ENCODE results near the gene ZC3HAV1L. TPM values are rescaled to one million over a fixed set of nuclear protein-coding genes. Genes with fewer than 3 reads are reported as not detected.

ZC3HAV1L gene
- total RNA-seq, 3 donors from 2014 or later, result 12.5 to 24.9 (median 19.3) TPM

- no peak for TF ChIP-seq CTCF (IDR thresholded peaks at IDR 0.05)
- TF ChIP-seq POLR2A (IDR thresholded peaks at IDR 0.05), result no peak
- no peak for TF ChIP-seq POLR2AphosphoS5 (IDR thresholded peaks at IDR 0.05)
- H3K27ac ChIP-seq, result no peak overlapping the region
- H3K4me1 ChIP-seq, result no peaks in the 10 kb centered on the region
- intact Hi-C loops (cut with DNase I; ENCODE audit: low total_unique reads), result no loop called here
- no peaks in the 10 kb centered on the region for H3K27me3 ChIP-seq
- H3K4me3 ChIP-seq, result no peak overlapping the region
- DNase-seq (ENCODE audit: low spot score in 2 of 2), result no peak
- no peaks in the 10 kb centered on the region for H3K9me3 ChIP-seq
- H3K36me3 ChIP-seq, result no peaks in the 10 kb centered on the region
Measured at GRCh38 chr7:139054101-139054500, 18.3 kb upstream of the ZC3HAV1L start.

- no peak for DNase-seq (ENCODE audit: low spot score in 2 of 2)
- H3K27me3 ChIP-seq, result no peaks in the 10 kb centered on the region
- H3K4me1 ChIP-seq, result no peaks in the 10 kb centered on the region
- TF ChIP-seq CTCF (IDR thresholded peaks at IDR 0.05) (no peak), POLR2A (IDR thresholded peaks at IDR 0.05) (no peak), POLR2AphosphoS5 (IDR thresholded peaks at IDR 0.05) (no peak)
- H3K36me3 ChIP-seq, result no peaks in the 10 kb centered on the region
- no peaks in the 10 kb centered on the region for H3K9me3 ChIP-seq
- no peak overlapping the region for H3K27ac ChIP-seq
- no peak overlapping the region for H3K4me3 ChIP-seq
- intact Hi-C loops (cut with DNase I; ENCODE audit: low total_unique reads), result no loop called here
Measured at GRCh38 chr7:139051655-139052054, 15.8 kb upstream of the ZC3HAV1L start.

GRCh38 chr7:139049936-139050335 is 14.1 kb upstream of the ZC3HAV1L start:
- no peaks in the 10 kb centered on the region for H3K36me3 ChIP-seq

GRCh38 chr7:139049111-139049510 is 13.3 kb upstream of the ZC3HAV1L start:
- DNase-seq (ENCODE audit: low spot score in 2 of 2), result no peak
- H3K9me3 ChIP-seq, result no peaks in the 10 kb centered on the region
- H3K36me3 ChIP-seq, result no peaks in the 10 kb centered on the region
- no peaks in the 10 kb centered on the region for H3K27me3 ChIP-seq
- TF ChIP-seq CTCF (IDR thresholded peaks at IDR 0.05), result no peak
- TF ChIP-seq POLR2AphosphoS5 (IDR thresholded peaks at IDR 0.05), result no peak
- no peak for TF ChIP-seq POLR2A (IDR thresholded peaks at IDR 0.05)
- no peak overlapping the region for H3K27ac ChIP-seq
- intact Hi-C loops (cut with DNase I; ENCODE audit: low total_unique reads), result no loop called here
- no peaks in the 10 kb centered on the region for H3K4me1 ChIP-seq
- H3K4me3 ChIP-seq, result no peak overlapping the region

More at GRCh38 chr7:139049936-139050335, 14.1 kb upstream of the ZC3HAV1L start:
- no peak overlapping the region for H3K27ac ChIP-seq
- H3K9me3 ChIP-seq, result no peaks in the 10 kb centered on the region
- no peak overlapping the region for H3K4me3 ChIP-seq
- H3K27me3 ChIP-seq, result no peaks in the 10 kb centered on the region
- intact Hi-C loops (cut with DNase I; ENCODE audit: low total_unique reads), result no loop called here
- TF ChIP-seq POLR2A (IDR thresholded peaks at IDR 0.05), result no peak
- no peak for TF ChIP-seq CTCF (IDR thresholded peaks at IDR 0.05)
- TF ChIP-seq POLR2AphosphoS5 (IDR thresholded peaks at IDR 0.05), result no peak
- no peaks in the 10 kb centered on the region for H3K4me1 ChIP-seq
- DNase-seq (ENCODE audit: low spot score in 2 of 2), result no peak

- no peak for TF ChIP-seq POLR2AphosphoS5 (IDR thresholded peaks at IDR 0.05)
- no peak for TF ChIP-seq CTCF (IDR thresholded peaks at IDR 0.05)
- no peak for TF ChIP-seq POLR2A (IDR thresholded peaks at IDR 0.05)
- no peak overlapping the region for H3K4me3 ChIP-seq
- intact Hi-C loops (cut with DNase I; ENCODE audit: low total_unique reads), result no loop called here
- no peaks in the 10 kb centered on the region for H3K9me3 ChIP-seq
- no peaks in the 10 kb centered on the region for H3K27me3 ChIP-seq
- no peak for DNase-seq (ENCODE audit: low spot score in 2 of 2)
- H3K4me1 ChIP-seq, result no peaks in the 10 kb centered on the region
- H3K36me3 ChIP-seq, result no peaks in the 10 kb centered on the region
- no peak overlapping the region for H3K27ac ChIP-seq
Measured at GRCh38 chr7:139047970-139048369, 12.1 kb upstream of the ZC3HAV1L start.

Measured in breast epithelium (tissue), 4 donors.